Natural killer cell (primary cell): ENCODE data around the gene RAB12. TPM values are rescaled to one million over a fixed set of nuclear protein-coding genes. Genes with fewer than 3 reads are reported as not detected.
"Not testable (repeated sequence)": the region's sequence is repeated elsewhere in the genome, so short reads cannot be mapped to it uniquely, and the experiment has no call there.

ENCODE experiments used
- ATAC-seq, 3 donors: fragments of 150-1000 bp in 2 of 3; fragments of 200-7000 bp in 1 of 3; cut with Tn5 transposase; 1 replicate in 1 of 3; 2 replicates in 2 of 3; pipeline ENCODE4 v1.10.0; 2021; ENCODE audit warnings: mild to moderate bottlenecking in 2 of 3, moderate library complexity in 2 of 3
- DNase-seq, 2 donors: peaks; one replicate each; pipeline versions ENCODE4 v3.0.0 to v3.0.0-alpha.2; 2013 to 2021; ENCODE audit warnings: mixed read lengths in 1 of 2
- H3K27ac ChIP-seq: one replicate; pipeline ENCODE4 v1.5.1; 2013; ENCODE audit warnings: mild to moderate bottlenecking, low read length
- H3K27me3 ChIP-seq: one replicate; pipeline ENCODE4 v1.6.1; 2013; ENCODE audit warnings: low read length; ENCODE audit not compliant: control insufficient read depth, insufficient read depth
- H3K36me3 ChIP-seq: one replicate; pipeline ENCODE4 v1.6.1; 2013; ENCODE audit warnings: low read length; ENCODE audit not compliant: control insufficient read depth, insufficient read depth
- H3K4me1 ChIP-seq: one replicate; pipeline ENCODE4 v1.6.1; 2013; ENCODE audit warnings: low read length; ENCODE audit not compliant: control insufficient read depth, insufficient read depth
- H3K4me3 ChIP-seq: one replicate; pipeline ENCODE4 v1.5.1; 2013; ENCODE audit warnings: low read length
- H3K9me3 ChIP-seq: one replicate; pipeline ENCODE4 v1.6.1; 2013; ENCODE audit warnings: low read length; ENCODE audit not compliant: control insufficient read depth, insufficient read depth
- H3K27ac Mint-ChIP-seq, 2 donors: one replicate each; pipeline ENCODE4 v1.8.0; 2022; ENCODE audit warnings: mild to moderate bottlenecking in 2 of 2, mixed read lengths in 2 of 2, moderate library complexity in 1 of 2
- H3K27me3 Mint-ChIP-seq, 2 donors: one replicate each; pipeline ENCODE4 v1.8.0; 2022; ENCODE audit warnings: low read depth in 2 of 2, mixed read lengths in 2 of 2
- H3K36me3 Mint-ChIP-seq: one replicate; pipeline ENCODE4 v1.8.0; 2022; ENCODE audit warnings: mixed read lengths
- H3K4me1 Mint-ChIP-seq, 2 donors: one replicate each; pipeline ENCODE4 v1.8.0; 2022; ENCODE audit warnings: mixed read lengths in 2 of 2
- H3K4me3 Mint-ChIP-seq: one replicate; pipeline ENCODE4 v1.8.0; 2022; ENCODE audit warnings: mild to moderate bottlenecking, moderate library complexity, mixed read lengths
- H3K9me3 Mint-ChIP-seq, 2 donors: one replicate each; pipeline ENCODE4 v1.8.0; 2022; ENCODE audit warnings: mixed read lengths in 2 of 2
- WGBS: methylation state at CpG from one replicate; pipeline ENCODE4 v1.1.7; 2013; ENCODE audit warnings: missing lambda C conversion rate; ENCODE audit not compliant: insufficient coverage; 5-methylcytosine and 5-hydroxymethylcytosine counted together
- intact Hi-C: fragments of 100-400 bp; cut with micrococcal nuclease; formaldehyde crosslinking; loops from one replicate; pipeline ENCODE4 v1.14.2; 2022
- total RNA-seq, 4 donors: library from RNA; stranded (reverse); fragments of 120-200 nt in 1 of 4; gene quantifications; one replicate each; pipeline versions ENCODE4 v1.2.3 to v1.2.4, GENCODE V29; 2013 to 2022
- TF ChIP-seq, protein P1 (sequence below): fragments of 200-600 bp; IDR thresholded peaks from one replicate; pipeline ENCODE4 v1.8.0; 2022; ENCODE audit warnings: antibody characterized with exemption

RAB12 gene
- total RNA-seq, 3 donors from 2014 or later (not counting 1 experiment from before 2014, with no cell fraction given), result 21.3 to 27.5 (median 21.8) TPM

DNA sequence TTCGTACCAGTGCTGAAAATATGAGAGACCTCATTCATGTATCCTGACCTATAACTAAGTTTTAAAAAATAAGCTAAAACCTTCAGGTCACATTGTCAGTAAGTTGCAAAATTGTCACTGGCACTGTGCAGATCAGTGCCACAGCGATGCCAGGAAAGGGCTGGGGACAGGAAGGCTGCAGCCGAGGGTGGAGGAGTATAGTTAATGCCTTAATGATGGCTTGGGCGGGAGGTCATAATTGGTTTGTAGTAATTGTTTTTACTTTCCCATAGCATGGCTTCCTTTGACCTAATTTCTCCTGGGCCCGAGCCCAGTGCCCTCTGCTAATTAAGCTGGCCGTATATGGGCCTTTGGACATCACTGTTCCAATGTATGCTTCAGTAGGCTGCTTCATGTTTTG is 47.2 kb upstream of the RAB12 start:
- Histone ChIP-seq H3K4me1 (no peaks in the 10 kb centered on the region), H3K9me3 (no peaks in the 10 kb centered on the region), H3K36me3 (no peaks in the 10 kb centered on the region), H3K4me3 (no peak overlapping the region), H3K27me3 (no peaks in the 10 kb centered on the region), H3K27ac (no peak overlapping the region)
- 88% methylated on average over 6 of the region's 6 CpGs for WGBS
- Mint-ChIP-seq H3K9me3 (no peaks in the 10 kb centered on the region), H3K36me3 (no peaks in the 10 kb centered on the region), H3K4me3 (no peak overlapping the region), H3K27ac (no peak overlapping the region), H3K4me1 (no peaks in the 10 kb centered on the region), H3K27me3 (peaks cover 10 to 13% of the 10 kb centered on the region in 2 donors)
- no peak for ATAC-seq
- DNase-seq, result no peak
- TF ChIP-seq, protein P1, sequence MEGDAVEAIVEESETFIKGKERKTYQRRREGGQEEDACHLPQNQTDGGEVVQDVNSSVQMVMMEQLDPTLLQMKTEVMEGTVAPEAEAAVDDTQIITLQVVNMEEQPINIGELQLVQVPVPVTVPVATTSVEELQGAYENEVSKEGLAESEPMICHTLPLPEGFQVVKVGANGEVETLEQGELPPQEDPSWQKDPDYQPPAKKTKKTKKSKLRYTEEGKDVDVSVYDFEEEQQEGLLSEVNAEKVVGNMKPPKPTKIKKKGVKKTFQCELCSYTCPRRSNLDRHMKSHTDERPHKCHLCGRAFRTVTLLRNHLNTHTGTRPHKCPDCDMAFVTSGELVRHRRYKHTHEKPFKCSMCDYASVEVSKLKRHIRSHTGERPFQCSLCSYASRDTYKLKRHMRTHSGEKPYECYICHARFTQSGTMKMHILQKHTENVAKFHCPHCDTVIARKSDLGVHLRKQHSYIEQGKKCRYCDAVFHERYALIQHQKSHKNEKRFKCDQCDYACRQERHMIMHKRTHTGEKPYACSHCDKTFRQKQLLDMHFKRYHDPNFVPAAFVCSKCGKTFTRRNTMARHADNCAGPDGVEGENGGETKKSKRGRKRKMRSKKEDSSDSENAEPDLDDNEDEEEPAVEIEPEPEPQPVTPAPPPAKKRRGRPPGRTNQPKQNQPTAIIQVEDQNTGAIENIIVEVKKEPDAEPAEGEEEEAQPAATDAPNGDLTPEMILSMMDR, result no peak
- intact Hi-C loops, result no loop called here

DNA sequence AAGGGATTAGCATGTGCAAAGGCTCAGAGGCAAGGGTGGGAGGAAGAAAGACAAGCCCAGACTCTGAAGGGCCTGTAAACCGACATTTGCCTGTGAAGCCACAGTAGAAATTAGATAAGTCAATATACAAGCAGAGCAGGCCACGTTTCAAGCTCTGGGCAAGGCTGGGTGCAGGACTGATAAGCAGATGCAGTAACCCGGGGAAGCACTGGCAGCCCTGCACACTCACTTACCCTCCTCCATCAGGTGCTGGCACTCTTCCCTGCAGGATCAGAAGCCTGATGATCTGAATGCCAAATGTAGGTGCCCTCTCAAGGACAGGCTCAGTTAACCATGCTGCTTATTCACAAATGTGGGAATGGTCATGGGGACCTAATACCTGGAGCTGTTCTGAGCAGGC is 46.3 kb upstream of the RAB12 start:
- no peaks in the 10 kb centered on the region for H3K27me3 ChIP-seq
- Mint-ChIP-seq H3K9me3 (no peaks in the 10 kb centered on the region), H3K4me1 (no peaks in the 10 kb centered on the region), H3K27ac (no peak overlapping the region), H3K4me3 (no peak overlapping the region), H3K36me3 (no peaks in the 10 kb centered on the region), H3K27me3 (peaks cover 7 to 13% of the 10 kb centered on the region in 2 donors)
- ATAC-seq (no peak), DNase-seq (no peak)
- H3K27ac ChIP-seq, result no peak overlapping the region
- no peak overlapping the region for H3K4me3 ChIP-seq
- no peaks in the 10 kb centered on the region for H3K4me1 ChIP-seq
- H3K36me3 ChIP-seq, result no peaks in the 10 kb centered on the region
- intact Hi-C loops, result no loop called here
- whole genome bisulfite sequencing, result 78% methylated on average over 3 of the region's 3 CpGs
- TF ChIP-seq, protein P1, result no peak
- no peaks in the 10 kb centered on the region for H3K9me3 ChIP-seq

DNA sequence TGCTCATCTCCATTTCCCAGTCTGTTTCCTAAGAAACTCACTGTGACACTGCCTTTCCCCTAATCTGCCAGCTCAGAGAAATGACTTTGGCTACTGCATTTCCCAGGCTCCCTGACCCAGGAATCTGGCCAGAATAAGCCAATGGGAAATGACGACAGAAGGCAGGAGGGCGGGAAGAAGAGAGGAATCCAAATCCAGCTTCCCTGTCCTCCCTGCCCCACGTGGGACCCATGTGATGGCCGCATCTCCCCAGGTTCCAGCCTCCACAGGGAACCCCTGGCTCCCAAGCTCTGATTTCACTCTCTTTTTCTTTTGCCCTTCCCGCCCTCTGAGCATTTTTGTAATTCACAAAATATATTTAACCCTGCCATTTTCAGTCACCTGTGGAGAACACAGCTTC is 37.8 kb upstream of the RAB12 start:
- Histone ChIP-seq H3K27ac (no peak overlapping the region), H3K9me3 (no peaks in the 10 kb centered on the region), H3K36me3 (no peaks in the 10 kb centered on the region), H3K4me1 (no peaks in the 10 kb centered on the region), H3K4me3 (no peak overlapping the region), H3K27me3 (no peaks in the 10 kb centered on the region)
- Mint-ChIP-seq H3K9me3 (no peaks in the 10 kb centered on the region), H3K27ac (no peak overlapping the region), H3K27me3 (peaks cover 6 to 7% of the 10 kb centered on the region in 2 donors), H3K36me3 (no peaks in the 10 kb centered on the region), H3K4me3 (no peak overlapping the region), H3K4me1 (no peaks in the 10 kb centered on the region)
- intact Hi-C loops, result no loop called here
- no peak for DNase-seq
- TF ChIP-seq, protein P1, result no peak
- no peak for ATAC-seq
- WGBS, result 82% methylated on average over 5 of the region's 5 CpGs

DNA sequence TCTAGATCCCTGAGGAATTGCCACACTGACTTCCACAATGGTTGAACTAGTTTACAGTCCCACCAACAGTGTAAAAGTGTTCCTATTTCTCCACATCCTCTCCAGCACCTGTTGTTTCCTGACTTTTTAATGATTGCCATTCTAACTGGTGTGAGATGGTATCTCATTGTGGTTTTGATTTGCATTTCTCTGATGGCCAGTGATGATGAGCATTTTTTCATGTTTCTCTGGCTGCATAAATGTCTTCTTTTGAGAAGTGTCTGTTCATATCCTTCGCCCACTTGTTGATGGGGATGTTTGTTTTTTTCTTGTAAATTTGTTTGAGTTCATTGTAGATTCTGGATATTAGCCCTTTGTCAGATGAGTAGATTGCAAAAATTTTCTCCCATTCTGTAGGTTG is 35.5 kb upstream of the RAB12 start:
- H3K27ac ChIP-seq, H3K4me1 Mint-ChIP-seq, intact Hi-C loops, H3K9me3 Mint-ChIP-seq, H3K36me3 Mint-ChIP-seq, H3K9me3 ChIP-seq, H3K27me3 ChIP-seq, H3K4me3 ChIP-seq, H3K27ac Mint-ChIP-seq, H3K4me1 ChIP-seq, H3K4me3 Mint-ChIP-seq, DNase-seq, H3K36me3 ChIP-seq, ATAC-seq: not testable (repeated sequence)
- WGBS, result no CpG with 5 or more reads among the region's 1 CpG
- H3K27me3 Mint-ChIP-seq, result peaks cover 12 to 15% of the 10 kb centered on the region in 2 donors
